Fibroblast of upper back skin (primary cell): Measurements from ENCODE around the gene LRTM2.

ENCODE experiments used
- DNase-seq: peaks from one replicate; pipeline ENCODE4 v3.0.0-alpha.2; 2013

Gene LRTM2

GRCh38 chr12:1870998-1871917 is 50.9 kb downstream of the LRTM2 start:
- no peak for DNase-seq

DNA sequence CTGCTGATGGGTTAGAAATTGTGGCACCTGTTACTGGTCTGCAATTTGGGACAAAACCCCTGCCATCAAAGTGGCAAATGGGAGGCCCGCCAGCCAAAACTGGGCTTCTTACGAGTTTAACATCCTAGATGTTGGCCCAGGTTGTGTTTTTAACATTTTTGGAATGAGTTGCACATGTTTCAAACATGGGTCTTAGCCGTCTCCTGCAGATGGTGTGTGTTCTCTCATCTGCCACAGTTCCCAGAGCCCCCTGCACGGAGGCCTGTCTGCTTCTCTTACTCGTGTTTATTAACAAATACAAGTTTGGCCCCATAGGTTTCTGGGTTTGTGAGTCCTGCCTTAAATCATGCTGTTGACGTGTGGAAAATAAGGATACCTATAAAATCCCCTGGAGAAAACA is 51.6 kb downstream of the LRTM2 start:
- no peak for DNase-seq

GRCh38 chr12:1872448-1872847 is 52.1 kb downstream of the LRTM2 start:
- DNase-seq, result no peak

DNA sequence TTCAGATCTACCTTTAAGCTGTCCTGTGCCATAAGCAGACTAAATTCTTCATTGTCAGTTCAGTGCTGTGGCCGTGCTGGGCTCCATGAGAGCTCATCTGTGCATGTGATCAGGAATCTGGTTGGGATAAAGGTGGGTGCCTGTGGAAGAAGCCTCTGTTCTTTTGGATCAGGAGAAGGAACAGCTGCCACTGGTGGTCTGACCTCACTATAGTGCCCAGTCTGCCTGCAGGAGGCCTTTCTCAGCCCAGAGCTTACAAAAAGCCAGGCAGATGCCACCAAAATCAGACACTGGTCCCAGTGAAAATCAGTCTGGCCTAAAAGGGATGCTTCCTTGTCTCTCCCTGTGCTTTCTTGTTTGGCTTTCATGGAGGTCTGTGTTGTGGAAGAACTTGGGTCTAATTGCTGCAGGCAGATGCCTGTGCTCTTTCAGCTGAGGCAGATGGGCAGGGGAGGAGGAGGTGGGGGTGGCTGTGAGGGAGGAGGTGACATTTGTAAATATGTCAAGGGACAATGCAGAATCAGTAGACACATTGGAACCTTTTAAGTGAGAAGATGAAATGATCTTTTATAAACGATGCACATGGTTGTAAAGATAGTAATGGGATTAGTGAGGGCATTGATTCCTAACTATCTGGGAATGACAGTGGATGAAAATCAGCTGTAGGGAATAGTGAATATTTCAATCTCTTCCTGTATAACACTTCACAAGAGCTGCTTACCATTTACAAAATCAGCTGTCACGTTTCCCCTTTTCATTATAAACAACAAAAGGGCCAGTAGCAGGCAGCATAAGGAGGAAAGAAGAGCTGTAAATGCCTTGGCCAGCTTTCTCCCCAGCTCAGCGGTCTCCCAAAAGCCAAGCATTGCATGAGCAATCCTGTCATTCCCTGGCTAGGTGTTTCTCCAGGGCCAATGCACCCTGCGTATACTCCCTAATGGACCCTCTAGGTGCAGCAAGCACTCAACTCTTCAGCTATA is 53.5 kb downstream of the LRTM2 start:
- no peak for DNase-seq

DNA sequence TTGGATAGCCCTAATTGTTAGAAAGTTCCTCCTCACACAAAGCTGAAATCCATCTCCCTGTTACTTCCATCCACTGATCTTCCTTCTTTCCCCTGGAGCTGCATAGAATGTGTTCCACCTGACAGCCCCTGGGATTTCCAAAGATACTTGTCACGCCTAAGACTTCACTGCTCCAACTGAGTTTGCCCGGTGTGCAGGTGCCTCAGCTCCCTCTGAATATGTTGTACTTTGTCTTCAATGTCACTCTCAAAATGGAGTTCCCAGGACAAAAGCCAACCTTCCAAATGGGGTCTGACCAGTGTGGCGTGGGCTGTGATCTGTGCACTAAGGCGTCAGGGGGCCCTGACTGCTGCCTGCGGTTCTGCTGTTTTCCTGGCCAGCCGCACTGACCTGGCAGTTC is 55.2 kb downstream of the LRTM2 start:
- DNase-seq, result no peak

- no peak for DNase-seq
Observed at GRCh38 chr12:1876086-1876485, 55.7 kb downstream of the LRTM2 start.

GRCh38 chr12:1877169-1877878 is 57.0 kb downstream of the LRTM2 start:
- no peak for DNase-seq

- DNase-seq, result no peak
Observed at GRCh38 chr12:1878214-1878613, 57.8 kb downstream of the LRTM2 start.

- DNase-seq, result no peak
Observed at GRCh38 chr12:1878695-1879094, 58.3 kb downstream of the LRTM2 start.

- DNase-seq, result no peak
Observed at GRCh38 chr12:1879633-1880032, 59.3 kb downstream of the LRTM2 start.

GRCh38 chr12:1880153-1880845 is 59.9 kb downstream of the LRTM2 start:
- DNase-seq, result no peak

- DNase-seq, result no peak
Observed at GRCh38 chr12:1880876-1881275, 60.5 kb downstream of the LRTM2 start.

GRCh38 chr12:1881301-1881700 is 60.9 kb downstream of the LRTM2 start:
- no peak for DNase-seq

- DNase-seq, result no peak
Observed at GRCh38 chr12:1881936-1882335, 61.6 kb downstream of the LRTM2 start.

DNA sequence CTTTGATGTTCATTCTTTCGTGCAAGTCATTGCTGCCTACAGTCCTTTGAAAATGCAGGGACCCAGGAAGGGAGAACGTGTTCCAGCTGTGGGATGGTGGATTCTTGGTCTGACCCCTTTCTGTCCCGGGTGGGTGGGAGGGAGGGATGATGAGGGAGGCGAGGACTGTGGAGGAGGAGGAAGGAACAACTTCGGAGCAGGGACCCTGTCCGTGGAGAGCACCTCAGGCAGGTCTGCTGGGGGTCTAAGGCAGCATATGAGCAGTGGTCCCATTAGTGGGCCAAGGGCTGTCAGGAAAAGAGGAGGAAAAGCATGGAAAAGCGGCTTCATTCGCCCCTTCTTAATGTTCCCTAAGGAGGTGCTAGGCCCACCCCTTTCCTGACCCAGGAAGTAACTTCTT is 62.0 kb downstream of the LRTM2 start:
- DNase-seq, result no peak

DNA sequence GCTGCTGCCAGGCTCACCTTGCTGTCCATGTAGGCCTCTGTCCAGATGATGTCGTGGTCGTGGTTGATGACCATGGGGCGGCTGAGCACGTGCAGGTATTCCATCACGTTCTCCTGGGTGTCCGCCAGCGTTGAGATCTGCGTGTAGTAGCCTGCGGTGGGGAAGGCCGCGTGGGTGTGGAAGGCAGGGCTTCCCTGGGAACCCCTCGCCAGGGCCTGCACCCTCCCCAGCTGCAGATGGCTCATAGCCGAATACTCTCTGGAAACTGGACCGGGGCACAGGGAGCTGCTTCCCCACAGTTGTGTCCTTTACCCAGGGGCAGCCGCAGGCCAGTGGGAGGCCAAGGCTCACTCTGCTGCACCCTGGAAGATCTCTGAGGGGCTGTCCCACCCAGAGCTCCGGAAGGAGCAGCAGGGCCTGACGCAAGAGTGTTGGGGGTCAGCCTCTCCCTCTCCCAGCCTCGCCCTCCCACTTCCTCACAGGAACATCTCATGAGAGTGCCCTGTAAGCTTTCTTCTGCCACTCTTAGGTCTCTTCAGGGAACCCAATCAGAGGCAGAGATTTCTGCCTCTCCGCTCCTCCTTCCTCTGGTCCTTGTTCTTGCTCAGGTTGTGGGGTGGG is 62.6 kb downstream of the LRTM2 start:
- no peak for DNase-seq

DNA sequence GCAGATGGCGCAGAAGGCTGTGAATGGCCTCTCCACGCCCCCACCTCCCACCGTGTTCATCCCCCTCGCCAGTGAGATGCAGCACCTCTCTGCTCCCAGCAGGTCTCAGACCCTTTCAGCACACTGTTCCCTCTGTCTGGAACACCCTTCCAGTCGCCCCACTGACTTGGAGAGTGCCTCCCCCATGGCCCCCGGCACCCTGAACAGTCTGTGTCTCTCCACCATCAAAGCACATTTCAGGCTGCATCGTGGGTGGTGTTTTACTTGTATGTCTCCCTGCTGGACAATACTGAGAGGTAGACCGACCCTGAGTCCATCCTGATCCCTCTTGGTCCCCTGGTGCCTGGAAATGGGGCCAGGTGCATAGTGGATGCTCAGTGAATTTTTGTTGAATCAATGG is 63.1 kb downstream of the LRTM2 start:
- no peak for DNase-seq

- DNase-seq, result no peak
Observed at GRCh38 chr12:1884651-1885050, 64.3 kb downstream of the LRTM2 start.

DNA sequence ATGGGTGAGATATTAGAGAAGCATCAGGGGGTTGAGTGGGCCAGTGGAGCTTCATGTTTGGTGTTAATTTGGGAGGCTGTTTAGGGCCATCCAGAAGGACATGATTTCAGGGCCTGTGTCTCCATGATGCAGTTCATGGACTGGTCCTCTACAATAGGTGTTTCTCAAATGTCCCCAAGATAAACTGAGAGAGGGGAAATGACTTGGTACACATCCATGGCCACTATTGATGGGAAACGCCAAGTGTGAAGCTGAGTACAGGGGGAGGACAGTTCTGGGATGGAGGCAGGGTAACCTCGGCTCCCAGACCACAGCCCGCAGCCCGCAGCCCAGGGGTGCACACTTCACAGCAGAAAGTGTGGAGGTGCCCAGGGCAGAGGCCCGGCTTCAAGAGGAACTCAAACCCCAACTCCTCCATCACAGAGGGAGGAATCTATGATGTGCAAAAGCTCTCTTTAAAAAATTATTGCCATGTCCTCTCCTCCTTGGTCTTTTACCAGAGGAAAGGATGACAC is 64.8 kb downstream of the LRTM2 start:
- no peak for DNase-seq

DNA sequence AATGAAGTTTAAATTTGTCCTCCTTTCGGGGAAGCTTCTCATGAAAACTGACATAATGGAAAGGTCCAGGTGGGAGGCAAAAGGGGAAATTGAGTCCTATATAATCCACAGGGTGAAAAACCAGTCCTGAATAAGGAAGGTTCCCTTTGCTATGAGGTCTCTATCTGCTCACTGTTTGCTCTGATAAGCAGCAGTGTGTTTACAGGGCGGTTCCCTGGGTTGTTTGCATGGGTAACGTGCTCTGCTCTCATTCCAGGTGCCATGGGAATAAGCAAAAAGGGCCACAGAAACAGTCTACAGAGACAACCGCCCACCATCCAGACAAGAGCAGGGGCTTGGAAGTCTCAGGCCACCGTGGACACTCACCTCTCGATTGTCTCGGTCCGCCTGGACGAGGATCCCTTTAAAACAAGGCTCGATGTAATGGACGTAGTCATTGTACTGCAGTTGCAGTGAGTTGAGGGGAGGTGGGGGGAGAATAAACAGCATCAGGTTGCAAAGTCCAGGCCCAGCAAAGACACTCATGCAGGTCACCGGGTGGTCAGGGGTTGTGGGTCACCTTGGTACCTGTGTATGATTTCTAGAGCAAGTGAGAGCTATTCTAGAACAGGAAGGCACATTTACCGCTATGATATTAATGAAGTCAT is 65.4 kb downstream of the LRTM2 start:
- DNase-seq, result no peak
